Measurements from ENCODE around the gene XYLT1.

Gene XYLT1

GRCh38 chr16:17276610-17277009 is 194.2 kb downstream of the XYLT1 start:
- no peak for DNase-seq

DNA sequence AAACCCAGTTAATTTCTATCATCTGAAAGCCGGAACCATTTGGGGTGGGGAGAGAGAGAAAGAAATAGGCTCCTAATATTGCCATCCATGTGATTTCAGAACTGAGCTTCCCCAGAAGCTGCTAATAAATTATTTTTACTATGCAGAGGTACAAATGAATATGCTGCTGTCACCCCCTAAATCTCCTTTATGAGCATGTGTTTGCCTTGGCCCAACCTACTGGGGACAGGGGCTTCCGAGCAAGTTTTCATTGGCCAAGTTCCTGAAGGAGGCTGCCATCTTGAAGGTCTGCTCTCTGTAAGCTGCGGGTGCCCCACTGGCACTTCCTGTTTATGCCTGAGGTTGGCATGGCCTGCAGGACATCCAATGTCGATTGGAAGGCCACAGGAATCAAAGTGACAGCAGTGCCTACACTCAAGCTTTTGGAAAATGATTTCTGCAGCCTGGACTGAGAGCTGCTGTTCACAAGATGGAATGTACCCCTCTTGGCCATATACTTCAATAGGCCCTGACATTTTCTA is 194.7 kb downstream of the XYLT1 start:
- DNase-seq: no peak

DNA sequence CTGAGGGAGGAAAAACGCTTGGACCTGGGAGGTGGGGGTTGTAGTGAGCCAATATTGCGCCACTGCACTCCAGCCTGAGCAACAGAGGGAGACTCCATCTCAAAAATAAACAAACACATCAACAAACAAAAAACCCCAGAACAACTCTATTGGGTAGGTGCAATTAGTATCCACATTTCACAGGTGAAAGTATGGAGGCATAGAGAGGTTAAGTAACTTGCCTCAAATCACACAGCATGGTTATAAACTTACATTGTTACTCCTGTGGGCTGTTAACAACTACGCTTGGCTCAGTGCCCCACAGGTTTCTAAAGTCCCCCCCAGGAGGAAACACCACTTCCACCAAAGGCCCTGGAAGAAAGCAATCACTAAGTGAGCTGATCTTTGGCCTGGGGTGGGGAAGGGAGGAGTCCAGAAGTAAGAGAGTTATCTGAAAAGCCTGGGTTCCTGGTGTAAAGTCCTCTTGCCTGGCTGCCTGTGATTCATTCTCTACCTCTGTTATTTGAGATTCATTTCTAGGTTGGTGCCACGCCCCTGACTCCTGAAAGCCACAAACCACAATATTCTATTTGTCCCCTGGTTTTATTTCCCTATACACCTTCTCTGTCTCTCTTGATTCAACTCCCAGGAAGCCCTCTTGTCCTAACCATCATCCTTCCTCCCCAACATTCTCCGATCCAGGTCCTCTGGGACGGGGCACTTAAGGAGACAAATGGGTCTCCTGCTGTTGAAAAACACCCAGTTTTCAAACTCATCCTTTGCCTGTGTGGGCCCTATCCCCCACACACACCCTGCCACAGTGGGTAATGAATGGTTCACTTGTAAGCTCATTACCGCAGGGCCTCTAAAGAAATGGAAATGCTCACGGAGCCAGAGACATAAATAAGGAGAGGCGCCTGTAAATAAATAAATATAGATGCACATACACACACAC is 195.4 kb downstream of the XYLT1 start:
- no peak for DNase-seq

- DNase-seq: peak; percentile 62
Measured at GRCh38 chr16:17273142-17273561, 197.6 kb downstream of the XYLT1 start.

GRCh38 chr16:17272716-17273115 is 198.0 kb downstream of the XYLT1 start:
- DNase-seq: no peak

DNA sequence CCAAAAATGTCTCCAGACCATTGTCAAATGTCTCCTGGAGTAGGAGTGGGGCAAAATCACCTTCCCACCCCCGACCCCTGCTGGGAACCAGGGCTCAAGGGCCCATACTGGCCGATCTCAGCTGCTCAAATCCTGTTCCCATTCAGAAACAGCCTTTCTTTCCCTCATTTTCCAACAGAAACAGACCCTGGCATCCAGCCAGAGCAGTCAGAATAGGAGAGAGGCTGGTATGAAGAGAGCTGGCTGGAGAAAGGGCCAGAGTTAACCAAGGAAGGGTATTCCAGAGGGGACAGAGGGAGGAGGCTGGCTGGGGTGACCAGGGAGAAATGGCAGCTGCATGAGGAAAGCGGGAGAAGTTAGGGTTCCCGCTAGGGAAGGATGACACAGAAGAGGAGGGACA is 199.1 kb downstream of the XYLT1 start:
- no peak for DNase-seq

DNA sequence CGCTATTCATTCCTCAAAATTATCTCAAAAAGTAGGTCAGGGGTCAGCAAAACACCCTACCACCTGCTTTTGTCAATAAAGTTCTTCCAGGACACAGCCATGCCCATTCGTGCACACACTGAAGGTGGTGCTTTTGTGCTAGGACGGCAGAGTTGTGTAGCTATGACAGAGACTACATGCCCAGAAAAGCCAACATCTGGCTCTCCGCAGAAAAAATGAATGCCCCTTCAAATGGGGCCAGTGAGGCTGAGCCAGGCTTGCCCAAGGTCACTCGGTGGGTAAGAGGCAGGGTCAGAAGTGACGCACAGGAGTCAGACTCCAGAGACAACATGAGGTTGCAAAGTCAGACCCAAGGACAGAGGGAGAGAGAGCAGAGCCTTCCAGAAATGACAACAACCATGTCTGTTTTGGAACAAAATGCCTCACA is 200.1 kb downstream of the XYLT1 start:
- no peak for DNase-seq

DNA sequence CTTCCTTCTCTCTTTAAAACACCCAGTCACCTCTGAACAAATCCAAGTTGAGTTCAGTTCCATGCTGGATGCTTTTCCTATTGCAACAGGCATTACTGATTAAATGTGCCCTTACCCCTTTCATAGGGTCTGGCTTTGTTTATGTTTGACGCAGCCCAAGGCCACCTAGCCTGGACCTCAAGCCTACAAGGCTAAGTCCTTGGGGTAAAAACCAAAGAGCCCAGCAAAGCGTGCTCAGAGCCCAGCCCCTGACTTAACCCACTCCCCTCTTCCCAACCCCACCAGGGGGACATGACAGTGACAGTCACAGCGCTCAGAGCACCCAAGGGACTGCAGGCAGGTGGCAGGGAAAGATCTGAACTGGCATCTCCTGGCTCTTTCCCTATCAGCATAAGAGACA is 200.6 kb downstream of the XYLT1 start:
- no peak for DNase-seq

GRCh38 chr16:17269439-17269838 is 201.3 kb downstream of the XYLT1 start:
- DNase-seq: no peak

DNA sequence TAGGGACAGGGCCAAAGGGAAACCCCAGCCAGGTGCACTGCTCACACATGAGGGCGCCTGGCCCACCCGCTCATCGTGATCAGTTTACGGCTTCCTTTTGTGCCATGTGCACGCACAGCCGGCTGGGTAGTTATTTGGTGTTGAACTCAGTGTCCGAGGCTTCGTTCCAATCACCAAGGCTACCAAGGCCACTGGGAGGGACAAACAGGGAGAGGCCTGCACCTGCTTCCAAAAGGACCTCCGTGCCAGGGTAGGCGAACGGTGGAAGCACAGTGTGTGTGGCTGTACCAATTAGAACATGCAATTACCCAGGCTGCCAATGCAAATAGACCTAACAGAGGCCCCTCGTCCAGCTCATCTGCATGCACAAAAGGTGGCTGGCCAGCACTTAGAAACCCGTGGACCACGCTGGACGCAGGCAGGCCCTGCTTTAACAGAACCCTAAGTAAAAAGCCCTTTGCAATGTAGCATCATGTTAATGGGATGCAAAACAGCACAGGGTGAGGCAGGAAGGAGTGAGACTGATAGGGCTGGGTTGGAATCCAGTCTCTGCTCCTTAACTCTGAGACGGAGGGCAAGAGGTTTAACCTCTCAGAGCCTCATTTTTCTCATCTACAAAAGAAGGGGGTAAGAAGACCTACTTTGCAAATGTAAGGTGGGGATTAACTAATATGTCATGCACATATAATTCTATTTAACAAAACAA is 204.0 kb downstream of the XYLT1 start:
- no peak for DNase-seq

- no peak for DNase-seq
Measured at GRCh38 chr16:17265154-17265553, 205.6 kb downstream of the XYLT1 start.

- DNase-seq: no peak
Measured at GRCh38 chr16:17261197-17261858, 209.4 kb downstream of the XYLT1 start.

DNA sequence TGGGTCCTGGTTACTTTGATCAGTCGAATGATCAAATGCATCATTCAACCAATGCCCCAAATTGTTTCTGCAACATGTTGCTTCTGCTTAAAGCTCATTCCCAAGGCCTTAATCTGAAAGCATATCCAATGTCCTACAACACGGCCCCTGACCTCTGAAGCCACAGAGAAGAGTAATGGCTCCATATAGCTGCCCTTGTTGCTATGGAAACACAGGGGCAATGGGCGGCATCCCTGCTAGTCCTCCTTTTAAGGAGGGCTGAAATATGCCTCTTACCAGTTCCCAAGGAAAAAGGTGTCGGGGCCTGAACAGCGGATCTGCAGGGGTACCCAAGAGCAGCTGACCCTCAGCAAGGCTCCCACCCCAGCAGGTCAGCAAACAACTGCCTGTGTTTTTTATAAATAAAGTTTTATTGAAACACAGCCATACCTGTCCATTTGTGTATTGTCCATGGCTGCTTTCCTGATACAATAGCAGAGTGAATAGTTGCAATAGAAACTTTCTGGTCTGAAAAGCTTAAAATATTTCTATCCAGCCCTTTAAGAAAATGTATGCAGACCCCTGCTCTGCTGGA is 210.4 kb downstream of the XYLT1 start:
- DNase-seq: no peak

DNA sequence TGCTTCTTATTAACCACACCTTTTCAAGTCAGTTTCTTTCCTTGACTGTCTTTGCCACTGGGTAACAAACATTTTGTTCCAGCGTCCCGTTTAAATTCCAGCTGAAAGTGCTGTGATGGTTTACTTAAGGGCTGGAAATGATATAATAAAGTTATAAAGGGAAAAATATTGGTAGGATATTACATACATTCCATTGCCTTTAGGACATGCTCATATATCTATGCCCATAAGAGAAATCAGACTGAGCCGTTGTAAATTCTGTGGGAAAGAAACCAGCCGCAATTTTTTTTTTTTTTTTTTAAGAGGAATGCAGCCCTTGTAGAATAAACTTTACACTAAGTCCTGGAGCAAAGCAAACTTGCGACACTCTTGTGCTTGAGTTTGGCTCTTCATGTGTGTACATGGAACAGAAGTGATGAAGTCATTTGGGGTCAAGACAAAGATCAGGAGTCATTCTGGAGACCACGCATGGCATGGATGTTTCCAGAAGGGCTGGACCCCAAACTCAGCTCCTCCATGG is 210.9 kb downstream of the XYLT1 start:
- DNase-seq: no peak

DNA sequence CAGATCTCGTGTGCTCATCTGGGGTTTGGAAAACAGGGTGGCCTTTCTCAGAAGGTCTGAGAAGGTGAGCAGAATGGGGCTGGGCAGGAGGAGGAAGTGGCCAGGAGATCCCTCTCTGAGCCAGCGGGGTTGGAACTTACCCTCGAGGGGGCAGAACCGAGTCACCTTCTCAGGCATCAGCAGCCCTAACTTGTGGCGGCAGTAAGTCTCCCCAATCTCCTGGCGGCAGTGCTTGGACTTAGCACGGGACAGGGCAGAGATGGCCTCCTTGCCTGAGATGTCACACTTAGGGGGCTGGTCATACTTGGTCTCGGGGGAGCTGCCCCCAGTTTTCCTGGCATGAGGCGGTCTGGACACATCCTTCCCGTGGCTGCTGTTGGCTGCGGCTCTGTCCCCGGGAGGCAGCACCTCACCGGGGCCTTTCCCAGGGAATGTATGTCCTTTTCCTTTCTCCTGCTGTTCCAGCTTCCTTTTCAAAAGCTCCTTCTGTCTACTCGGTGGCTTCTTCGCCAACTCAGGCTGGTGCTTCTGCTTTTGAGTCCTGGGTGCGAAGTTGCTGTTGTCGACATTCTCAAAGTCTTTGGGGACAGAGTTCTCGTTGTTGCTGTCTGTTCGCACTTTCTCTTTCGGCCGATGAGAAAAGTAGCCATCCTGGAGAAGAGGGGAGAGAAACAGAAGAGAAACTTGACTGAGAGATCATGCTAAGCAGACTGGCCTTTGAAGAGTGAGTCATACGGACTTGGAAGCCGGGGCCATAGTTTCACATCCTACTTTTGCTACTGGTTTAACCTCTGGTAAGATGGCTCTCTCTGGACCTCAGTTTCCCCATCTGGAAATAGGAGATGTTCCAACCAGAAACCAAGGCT is 211.7 kb downstream of the XYLT1 start:
- no peak for DNase-seq

DNA sequence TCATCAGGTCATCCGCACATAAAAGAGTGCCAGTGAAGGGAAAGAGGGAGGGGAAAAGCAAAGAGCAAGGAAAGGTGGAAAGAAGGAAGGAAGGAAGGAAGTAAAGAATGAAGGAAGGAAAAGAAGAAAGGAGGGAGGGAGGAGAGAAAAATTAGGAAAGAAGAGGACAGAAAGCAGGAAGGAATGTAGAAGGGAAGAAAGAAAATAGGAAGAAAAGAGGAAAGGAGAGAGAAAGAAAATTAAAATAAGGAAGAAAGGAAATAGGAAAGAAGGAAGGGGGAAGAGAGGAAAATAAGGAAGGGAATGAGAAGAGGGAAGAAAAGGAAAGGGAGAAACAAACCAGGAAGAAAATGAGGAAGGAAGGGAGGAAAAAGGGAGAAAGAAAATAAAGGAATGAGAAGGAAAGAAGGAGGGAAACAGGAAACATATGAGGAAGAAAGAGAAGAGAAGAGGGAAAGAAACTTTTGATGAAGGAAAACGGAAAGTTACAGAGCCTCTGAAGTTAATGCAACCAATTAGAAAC is 212.6 kb downstream of the XYLT1 start:
- no peak for DNase-seq

GRCh38 chr16:17257426-17258023 is 213.2 kb downstream of the XYLT1 start:
- no peak for DNase-seq

DNA sequence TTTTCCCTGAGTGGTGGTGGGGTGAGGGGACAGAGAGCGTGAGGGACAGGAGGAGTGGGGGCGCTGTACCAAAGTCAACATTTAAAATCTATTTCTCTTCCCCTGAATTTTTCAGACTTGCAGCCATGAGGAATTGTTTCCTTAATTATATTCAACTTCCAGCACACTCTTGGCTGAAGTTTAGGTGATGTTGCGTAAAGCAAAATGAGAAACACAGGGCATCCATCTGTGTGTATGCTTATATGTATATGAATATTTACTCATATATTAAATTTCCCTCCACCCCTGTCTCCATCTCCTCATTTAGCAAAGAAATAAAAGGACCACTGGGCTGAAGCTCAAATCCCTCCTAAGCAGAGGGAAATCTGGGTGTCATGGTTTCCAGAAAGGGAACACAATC is 218.1 kb downstream of the XYLT1 start:
- no peak for DNase-seq

DNA sequence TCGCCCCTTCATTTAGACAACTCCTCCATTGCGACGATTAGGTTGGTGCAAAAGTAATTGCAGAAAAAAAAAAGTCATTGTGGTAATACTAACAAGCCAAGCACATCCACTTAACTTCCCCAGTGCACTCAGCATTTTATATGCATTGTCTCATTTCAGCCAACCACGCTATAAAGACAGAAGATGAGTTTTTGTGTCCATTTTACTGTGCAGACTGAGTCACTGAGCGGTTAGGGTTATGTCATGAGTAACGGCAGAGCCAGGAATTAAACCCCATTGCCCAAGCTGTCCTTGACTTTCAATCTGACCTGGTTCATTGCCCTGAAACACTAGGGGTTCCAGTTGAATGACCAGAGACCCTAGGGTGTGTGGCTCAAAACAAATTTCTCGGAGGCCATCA is 218.7 kb downstream of the XYLT1 start:
- no peak for DNase-seq

DNA sequence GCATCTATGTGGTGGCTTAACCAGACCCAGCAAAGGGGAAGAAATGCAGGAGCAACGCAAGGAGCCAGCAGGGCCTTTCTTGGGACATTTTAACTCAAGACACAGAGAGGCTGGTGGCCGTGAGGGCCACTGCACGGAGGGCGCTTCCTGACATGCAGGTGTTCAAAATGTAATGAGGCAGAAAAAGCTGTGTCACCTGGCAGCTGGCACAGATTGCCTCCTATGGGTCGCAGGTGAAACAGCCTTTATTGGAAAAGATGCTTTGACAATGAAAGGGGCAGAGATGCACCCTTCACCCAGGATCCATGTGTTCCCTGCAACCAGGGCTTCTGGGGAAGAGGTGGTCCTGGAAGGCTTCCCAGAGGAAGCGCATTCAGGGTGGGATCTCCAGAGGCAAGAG is 219.3 kb downstream of the XYLT1 start:
- DNase-seq: no peak

All from islet precursor cell (in vitro differentiated cells).